GM23338 (cell line): ENCODE data around the gene ZNF444. TPM values are rescaled to one million over a fixed set of nuclear protein-coding genes. Genes with fewer than 3 reads are reported as not detected.

Experiments
- ATAC-seq: fragments of 200-7000 bp; cut with Tn5 transposase; 3 replicates; pipeline ENCODE4 v1.9.1; 2020
- DNase-seq: peaks from one replicate; pipeline ENCODE4 v3.0.0-alpha.2; 2015; ENCODE audit warnings: low spot score
- H2AFZ ChIP-seq: fragments of 200-600 bp; sonication (generic); 2 replicates; pipeline ENCODE4 v1.8.0; 2016; ENCODE audit warnings: antibody characterized with exemption, mild to moderate bottlenecking, moderate library complexity
- H3F3A ChIP-seq: fragments of 200-600 bp; sonication (generic); replicated peaks from 2 replicates; pipeline ENCODE4 v1.8.0; 2017; ENCODE audit warnings: antibody characterized with exemption, mixed run types, low read depth
- H3K27ac ChIP-seq: fragments of 200-600 bp; sonication (generic); 2 replicates; pipeline ENCODE4 v1.6.1; 2016; ENCODE audit warnings: low read depth
- H3K27me3 ChIP-seq: fragments of 200-600 bp; sonication (generic); 2 replicates; pipeline ENCODE4 v1.8.0; 2016; ENCODE audit warnings: mild to moderate bottlenecking, mixed run types, moderate library complexity; ENCODE audit not compliant: insufficient read depth
- H3K36me3 ChIP-seq: fragments of 200-600 bp; sonication (generic); 2 replicates; pipeline ENCODE4 v1.8.0; 2016; ENCODE audit warnings: mild to moderate bottlenecking; ENCODE audit not compliant: insufficient read depth
- H3K4me1 ChIP-seq: fragments of 200-600 bp; sonication (generic); 2 replicates; pipeline ENCODE4 v1.8.0; 2016; ENCODE audit warnings: mild to moderate bottlenecking, moderate library complexity; ENCODE audit not compliant: insufficient read depth
- H3K4me2 ChIP-seq: fragments of 200-600 bp; sonication (generic); 2 replicates; pipeline ENCODE4 v1.7.1; 2017; ENCODE audit warnings: mixed run types
- H3K4me3 ChIP-seq: fragments of 200-600 bp; sonication (generic); 2 replicates; pipeline ENCODE4 v1.6.1; 2016; ENCODE audit warnings: mixed run types
- H3K79me2 ChIP-seq: fragments of 200-600 bp; sonication (generic); replicated peaks from 2 replicates; pipeline ENCODE4 v1.8.0; 2017; ENCODE audit warnings: mild to moderate bottlenecking; ENCODE audit not compliant: insufficient read depth
- H3K9me2 ChIP-seq: fragments of 200-600 bp; sonication (generic); 2 replicates; pipeline ENCODE4 v1.8.0; 2017; ENCODE audit not compliant: insufficient read depth
- H4K20me1 ChIP-seq: fragments of 200-600 bp; sonication (generic); replicated peaks from 2 replicates; pipeline ENCODE4 v1.8.0; 2017; ENCODE audit warnings: mild to moderate bottlenecking; ENCODE audit not compliant: insufficient read depth
- H3K27ac Mint-ChIP-seq: 2 replicates; pipeline ENCODE4 v1.8.0; 2020; ENCODE audit warnings: inconsistent platforms, mild to moderate bottlenecking, moderate library complexity, mixed read lengths
- H3K27me3 Mint-ChIP-seq: 3 replicates; pipeline ENCODE4 v1.8.0; 2022; ENCODE audit warnings: low read depth, mild to moderate bottlenecking, moderate library complexity, mixed read lengths, inconsistent platforms; ENCODE audit not compliant: insufficient read depth, poor library complexity
- H3K36me3 Mint-ChIP-seq: 3 replicates; pipeline ENCODE4 v1.8.0; 2021; ENCODE audit warnings: low read depth, mild to moderate bottlenecking, inconsistent platforms, moderate library complexity, mixed read lengths
- H3K4me1 Mint-ChIP-seq: 3 replicates; pipeline ENCODE4 v1.8.0; 2020; ENCODE audit warnings: mild to moderate bottlenecking, inconsistent platforms, mixed read lengths
- H3K4me3 Mint-ChIP-seq: 3 replicates; pipeline ENCODE4 v1.8.0; 2021; ENCODE audit warnings: moderate library complexity, mild to moderate bottlenecking, inconsistent platforms, mixed read lengths
- H3K9me3 Mint-ChIP-seq: 3 replicates; pipeline ENCODE4 v1.8.0; 2020; ENCODE audit warnings: moderate library complexity, mild to moderate bottlenecking, inconsistent platforms, mixed read lengths
- CREB1 ChIP-seq: fragments of 250-450 bp; sonication (Bioruptor Pico); IDR thresholded peaks from 2 replicates; pipeline ENCODE4 v1.5.0; 2020; ENCODE audit warnings: low read depth, mild to moderate bottlenecking, moderate library complexity
- ETS1 ChIP-seq: IDR thresholded peaks from 2 replicates; pipeline ENCODE4 v1.6.1; 2016; ENCODE audit warnings: antibody characterized with exemption
- EZH2 ChIP-seq: fragments of 200-600 bp; sonication (generic); IDR thresholded peaks from one replicate; pipeline ENCODE4 v1.8.0; 2017; ENCODE audit warnings: antibody characterized with exemption, mild to moderate bottlenecking, low read depth; ENCODE audit not compliant: unreplicated experiment
- JUNB ChIP-seq: IDR thresholded peaks from one replicate; pipeline ENCODE4 v1.6.1; 2016; ENCODE audit warnings: antibody characterized with exemption; ENCODE audit not compliant: unreplicated experiment
- NANOG ChIP-seq: IDR thresholded peaks from 2 replicates; pipeline ENCODE4 v1.6.1; 2016; ENCODE audit warnings: antibody characterized with exemption, borderline replicate concordance
- POLR2AphosphoS5 ChIP-seq: IDR thresholded peaks from 2 replicates; pipeline ENCODE4 v1.6.1; 2016; ENCODE audit warnings: antibody characterized with exemption, low read depth
- REST ChIP-seq: IDR thresholded peaks from one replicate; pipeline ENCODE4 v1.6.1; 2018; ENCODE audit warnings: antibody characterized with exemption; ENCODE audit not compliant: unreplicated experiment
- STAT1 ChIP-seq: IDR thresholded peaks from one replicate; pipeline ENCODE4 v1.6.1; 2016; ENCODE audit warnings: antibody characterized with exemption; ENCODE audit not compliant: unreplicated experiment
- ZNF114 ChIP-seq: fragments of 250-450 bp; sonication (Bioruptor Pico); IDR thresholded peaks from 2 replicates; pipeline ENCODE4 v1.5.0; 2020; ENCODE audit warnings: mild to moderate bottlenecking, moderate library complexity
- ZNF331 ChIP-seq: fragments of 250-450 bp; sonication (Bioruptor Pico); IDR thresholded peaks from 2 replicates; pipeline ENCODE4 v1.5.0; 2020; ENCODE audit warnings: low read depth, mild to moderate bottlenecking, moderate library complexity
- ZNF462 ChIP-seq: fragments of 250-450 bp; sonication (Bioruptor Pico); IDR thresholded peaks from 2 replicates; pipeline ENCODE4 v1.5.0; 2020; ENCODE audit warnings: mild to moderate bottlenecking, moderate library complexity
- polyA plus RNA-seq: library from polyadenylated mRNA; unstranded; fragments of >200 nt; fragmentation: Nextera tagmentation; extraction: Ambion mirVana; gene quantifications from 2 replicates; pipeline ENCODE4 v1.2.1, GENCODE V29; 2016
- total RNA-seq: library from RNA; depleted of rRNA; stranded (reverse); fragments of >200 nt; shearing (Covaris generic); gene quantifications from 2 replicates; pipeline ENCODE4 v1.2.3, GENCODE V29; 2014

Gene ZNF444
- total and polyA plus RNA-seq, 2 experiments from 2014 or later: 25.1 to 58.5 TPM

GRCh38 chr19:56111601-56112312, 29.3 kb upstream of the ZNF444 start:
- H3K27me3 Mint-ChIP-seq: peaks cover 38% of the 10 kb centered on the region
- no peaks in the 10 kb centered on the region for H3K36me3 ChIP-seq
- H3F3A ChIP-seq: no peaks in the 10 kb centered on the region
- TF ChIP-seq NANOG: no peak
- TF ChIP-seq ETS1: no peak
- no peak for TF ChIP-seq POLR2AphosphoS5
- no peak for TF ChIP-seq REST
- TF ChIP-seq STAT1: no peak
- TF ChIP-seq EZH2: no peak
- TF ChIP-seq ZNF331 (CRISPR knock-in tag): no peak
- no peak for TF ChIP-seq JUNB
- TF ChIP-seq CREB1 (CRISPR knock-in tag): no peak
- TF ChIP-seq ZNF462 (CRISPR knock-in tag): no peak
- no peak for TF ChIP-seq ZNF114 (CRISPR knock-in tag)
- 0 out of 2 replicates have a peak overlapping the region, but pooled peaks have one; percentile 59 for H3K27ac ChIP-seq
- peak; percentile 26 for ATAC-seq
- peak overlapping the region; percentile 60; the same call in 1 of the 2 replicates for H3K4me2 ChIP-seq
- no peak overlapping the region for H3K4me3 ChIP-seq
- peaks cover 6% of the 10 kb centered on the region; the same call in 1 of the 3 replicates for H3K36me3 Mint-ChIP-seq
- no peaks in the 10 kb centered on the region for H3K27me3 ChIP-seq
- no peaks in the 10 kb centered on the region for H3K9me2 ChIP-seq
- no peak overlapping the region for H3K4me3 Mint-ChIP-seq
- H3K9me3 Mint-ChIP-seq: no peaks in the 10 kb centered on the region; the same call in 2 of the 3 replicates
- peaks cover 98% of the 10 kb centered on the region for H3K79me2 ChIP-seq
- peaks cover 52% of the 10 kb centered on the region for H4K20me1 ChIP-seq
- peaks cover 74% of the 10 kb centered on the region for H3K4me1 Mint-ChIP-seq
- H3K4me1 ChIP-seq: peaks cover 62% of the 10 kb centered on the region
- DNase-seq: peak; percentile 53
- H3K27ac Mint-ChIP-seq: peak overlapping the region; percentile 61; the same call in 1 of the 2 replicates
- H2AFZ ChIP-seq: no peak overlapping the region
